Liver (tissue), 9 donors: ENCODE results near the gene LAMC3. TPM values are rescaled to one million over a fixed set of nuclear protein-coding genes. Genes with fewer than 3 reads are reported as not detected.

Source experiments
- DNase-seq: peaks from one replicate; pipeline ENCODE4 v3.0.0-alpha.2; 2017; ENCODE audit warnings: low spot score
- H3K27ac ChIP-seq, 2 donors: one replicate each; pipeline ENCODE4 v1.7.0; 2013; ENCODE audit warnings: inconsistent platforms in 2 of 2, low read length in 2 of 2, control low read depth in 1 of 2, low read depth in 1 of 2, mild to moderate bottlenecking in 1 of 2
- H3K27me3 ChIP-seq, 4 donors: one replicate each; pipeline versions ENCODE4 v1.6.1 to v1.7.0; 2013; ENCODE audit warnings: low read length in 3 of 4, inconsistent platforms in 1 of 4, mild to moderate bottlenecking in 1 of 4, moderate library complexity in 1 of 4; ENCODE audit not compliant: control insufficient read depth in 4 of 4, insufficient read depth in 4 of 4
- H3K36me3 ChIP-seq, 4 donors: one replicate each; pipeline versions ENCODE4 v1.6.1 to v1.7.0; 2013; ENCODE audit warnings: low read length in 3 of 4, mild to moderate bottlenecking in 3 of 4, low read depth in 1 of 4, moderate library complexity in 1 of 4; ENCODE audit not compliant: control insufficient read depth in 4 of 4, insufficient read depth in 3 of 4
- H3K4me1 ChIP-seq, 4 donors: one replicate each; pipeline versions ENCODE4 v1.6.1 to v1.7.0; 2013; ENCODE audit warnings: low read length in 3 of 4, mild to moderate bottlenecking in 3 of 4, moderate library complexity in 1 of 4; ENCODE audit not compliant: control insufficient read depth in 4 of 4, insufficient read depth in 4 of 4
- H3K4me3 ChIP-seq, 3 donors: one replicate each; pipeline versions ENCODE4 v1.6.1 to v1.7.0; 2013; ENCODE audit warnings: low read length in 3 of 3, control low read depth in 1 of 3, low read depth in 1 of 3, mild to moderate bottlenecking in 1 of 3
- H3K9ac ChIP-seq, 2 donors: one replicate each; pipeline ENCODE4 v1.7.0; 2013; ENCODE audit warnings: low read length in 2 of 2, mild to moderate bottlenecking in 2 of 2, moderate library complexity in 2 of 2, control low read depth in 1 of 2, low read depth in 1 of 2
- H3K9me3 ChIP-seq, 4 donors: one replicate each; pipeline versions ENCODE4 v1.6.1 to v1.7.0; 2013; ENCODE audit warnings: low read length in 3 of 4; ENCODE audit not compliant: control insufficient read depth in 4 of 4
- CTCF ChIP-seq: fragments of 150-350 bp; IDR thresholded peaks from 2 replicates; pipeline ENCODE4 v1.5.1; 2017; ENCODE audit warnings: improper control_type of control experiment, low read depth, low read length; ENCODE audit not compliant: missing input control
- EGR1 ChIP-seq, 2 donors: IDR thresholded peaks; 2 replicates each; pipeline ENCODE4 v1.6.1; 2016 to 2018; ENCODE audit warnings: antibody characterized with exemption in 2 of 2, low read depth in 2 of 2
- FOXA1 ChIP-seq: IDR thresholded peaks from 2 replicates; pipeline ENCODE4 v1.6.1; 2016; ENCODE audit warnings: antibody characterized with exemption
- FOXA2 ChIP-seq: IDR thresholded peaks from 2 replicates; pipeline ENCODE4 v1.6.1; 2016; ENCODE audit warnings: antibody characterized with exemption
- GABPA ChIP-seq, 2 donors: IDR thresholded peaks in 1 of 2; conservative IDR thresholded peaks in 1 of 2; 2 replicates each; pipeline ENCODE4 v1.6.1; 2016; ENCODE audit warnings: antibody characterized with exemption in 2 of 2, mild to moderate bottlenecking in 1 of 2, moderate library complexity in 1 of 2
- HNF4A ChIP-seq, 2 donors: conservative IDR thresholded peaks; 2 replicates each; pipeline ENCODE4 v1.6.1; 2016; ENCODE audit warnings: antibody characterized with exemption in 2 of 2, mild to moderate bottlenecking in 2 of 2
- HNF4G ChIP-seq: IDR thresholded peaks from 2 replicates; pipeline ENCODE4 v1.6.1; 2016; ENCODE audit warnings: antibody characterized with exemption
- JUND ChIP-seq, 2 donors: IDR thresholded peaks; 2 replicates each; pipeline ENCODE4 v1.6.1; 2016; ENCODE audit warnings: antibody characterized with exemption in 2 of 2
- NR2F2 ChIP-seq: IDR thresholded peaks from 2 replicates; pipeline ENCODE4 v1.6.1; 2016; ENCODE audit warnings: antibody characterized with exemption
- RAD21 ChIP-seq, 2 donors: IDR thresholded peaks; 2 replicates each; pipeline ENCODE4 v1.6.1; 2016; ENCODE audit warnings: antibody characterized with exemption in 2 of 2, mild to moderate bottlenecking in 2 of 2
- REST ChIP-seq: IDR thresholded peaks from 2 replicates; pipeline ENCODE4 v1.6.1; 2016; ENCODE audit warnings: antibody characterized with exemption, mild to moderate bottlenecking
- RXRA ChIP-seq, 2 donors: IDR thresholded peaks; 2 replicates each; pipeline ENCODE4 v1.6.1; 2017 to 2018; ENCODE audit warnings: antibody characterized with exemption in 2 of 2, mild to moderate bottlenecking in 1 of 2
- SP1 ChIP-seq: IDR thresholded peaks from 2 replicates; pipeline ENCODE4 v1.6.1; 2018; ENCODE audit warnings: antibody characterized with exemption, mild to moderate bottlenecking
- TAF1 ChIP-seq: conservative IDR thresholded peaks from 2 replicates; pipeline ENCODE4 v1.6.1; 2016; ENCODE audit warnings: antibody characterized with exemption, mild to moderate bottlenecking
- YY1 ChIP-seq: IDR thresholded peaks from 2 replicates; pipeline ENCODE4 v1.6.1; 2016; ENCODE audit warnings: antibody characterized with exemption, mild to moderate bottlenecking
- ZBTB33 ChIP-seq: IDR thresholded peaks from 2 replicates; pipeline ENCODE4 v1.6.1; 2016; ENCODE audit warnings: antibody characterized with exemption
- WGBS: extraction: QIAGEN DNeasy Blood & Tissue Kit; methylation state at CpG from one replicate; pipeline ENCODE4 v1.1.7; 2013; 5-methylcytosine and 5-hydroxymethylcytosine counted together
- polyA plus RNA-seq, 2 donors: library from polyadenylated mRNA; stranded (reverse) in 1 of 2; unstranded in 1 of 2; fragments of 200-250 nt in 1 of 2; fragments of >200 nt in 1 of 2; fragmentation: Nextera tagmentation in 1 of 2; extraction: Ambion mirVana in 1 of 2; gene quantifications; one replicate each; pipeline versions ENCODE4 v1.2.1 to v1.2.3, GENCODE V29; 2013 to 2015
- total RNA-seq, 2 donors: library from RNA; depleted of rRNA; stranded (reverse); fragments of >200 nt; gene quantifications; one replicate each; pipeline ENCODE4 v1.2.3, GENCODE V29; 2014
- TF ChIP-seq, protein P1 (sequence below): IDR thresholded peaks from 2 replicates; pipeline ENCODE4 v1.6.1; 2016; ENCODE audit warnings: antibody characterized with exemption
- TF ChIP-seq, protein P2 (sequence below): IDR thresholded peaks from 2 replicates; pipeline ENCODE4 v1.6.1; 2016; ENCODE audit warnings: antibody characterized with exemption
- donor health status: healthy.
- donor health status: healthy.
- donor health status: healthy.
- donor health status: healthy.
- donor health status: healthy.

Gene LAMC3
- total and polyA plus RNA-seq, 4 donors: 1.4 to 5.9 (median 2.9) TPM

GRCh38 chr9:130988905-130989304, 20.1 kb upstream of the LAMC3 start:
- no peaks in the 10 kb centered on the region for H3K9me3 ChIP-seq
- H3K27ac ChIP-seq: no peak overlapping the region
- peaks cover 0 to 2% (median 0%) of the 10 kb centered on the region in 4 donors for H3K27me3 ChIP-seq
- no peaks in the 10 kb centered on the region for H3K36me3 ChIP-seq
- H3K4me1 ChIP-seq: no peaks in the 10 kb centered on the region
- no peak overlapping the region for H3K4me3 ChIP-seq
- no peak overlapping the region for H3K9ac ChIP-seq
- DNase-seq: no peak
- 69% methylated on average over 9 of the region's 9 CpGs for WGBS
- TF ChIP-seq YY1 (no peak), CTCF (no peak), JUND (IDR thresholded peaks at IDR 0.05) (no peak), TAF1 (no peak), REST (no peak), SP1 (no peak), FOXA2 (no peak), EGR1 (IDR thresholded peaks at IDR 0.05; ENCODE audit: low read depth in 2 of 2) (no peak), GABPA (IDR thresholded peaks at IDR 0.05 in 1 of 2, conservative IDR thresholded peaks at IDR 0.05 in 1 of 2) (no peak), FOXA1 (no peak), HNF4G (no peak), HNF4A (conservative IDR thresholded peaks at IDR 0.05) (no peak), RXRA (IDR thresholded peaks at IDR 0.05) (no peak), NR2F2 (no peak), RAD21 (IDR thresholded peaks at IDR 0.05) (no peak), ZBTB33 (no peak)
- TF ChIP-seq, protein P1, sequence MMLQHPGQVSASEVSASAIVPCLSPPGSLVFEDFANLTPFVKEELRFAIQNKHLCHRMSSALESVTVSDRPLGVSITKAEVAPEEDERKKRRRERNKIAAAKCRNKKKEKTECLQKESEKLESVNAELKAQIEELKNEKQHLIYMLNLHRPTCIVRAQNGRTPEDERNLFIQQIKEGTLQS: no peak
- TF ChIP-seq, protein P2, sequence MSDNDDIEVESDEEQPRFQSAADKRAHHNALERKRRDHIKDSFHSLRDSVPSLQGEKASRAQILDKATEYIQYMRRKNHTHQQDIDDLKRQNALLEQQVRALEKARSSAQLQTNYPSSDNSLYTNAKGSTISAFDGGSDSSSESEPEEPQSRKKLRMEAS: no peak
